ENCODE results near the gene SUCLG2.

GRCh38 chr3:67644827-67645226 is 9.6 kb downstream of the SUCLG2 start:
- TF ChIP-seq SNAI2 (CRISPR knock-in tag; IDR thresholded peaks at IDR 0.05) (no peak), GLIS3 (CRISPR knock-in tag; IDR thresholded peaks at IDR 0.05) (no peak), BACH2 (CRISPR knock-in tag; IDR thresholded peaks at IDR 0.05; ENCODE audit: borderline replicate concordance) (no peak), TOX (CRISPR knock-in tag; IDR thresholded peaks at IDR 0.05; ENCODE audit: borderline replicate concordance) (no peak), ZC3H10 (CRISPR knock-in tag; IDR thresholded peaks at IDR 0.05) (no peak), CSDC2 (CRISPR knock-in tag; IDR thresholded peaks at IDR 0.05) (no peak), OSR1 (CRISPR knock-in tag; IDR thresholded peaks at IDR 0.05) (no peak), CSRNP3 (CRISPR knock-in tag; IDR thresholded peaks at IDR 0.05) (no peak), CREB5 (CRISPR knock-in tag; IDR thresholded peaks at IDR 0.05; ENCODE audit: low read depth) (no peak), RARB (CRISPR knock-in tag; IDR thresholded peaks at IDR 0.05) (no peak), ZFP3 (CRISPR knock-in tag; IDR thresholded peaks at IDR 0.05) (no peak), PATZ1 (CRISPR knock-in tag; IDR thresholded peaks at IDR 0.05; ENCODE audit: borderline replicate concordance) (no peak), ZFP30 (CRISPR knock-in tag; IDR thresholded peaks at IDR 0.05) (no peak)
- TF ChIP-seq, protein P1, sequence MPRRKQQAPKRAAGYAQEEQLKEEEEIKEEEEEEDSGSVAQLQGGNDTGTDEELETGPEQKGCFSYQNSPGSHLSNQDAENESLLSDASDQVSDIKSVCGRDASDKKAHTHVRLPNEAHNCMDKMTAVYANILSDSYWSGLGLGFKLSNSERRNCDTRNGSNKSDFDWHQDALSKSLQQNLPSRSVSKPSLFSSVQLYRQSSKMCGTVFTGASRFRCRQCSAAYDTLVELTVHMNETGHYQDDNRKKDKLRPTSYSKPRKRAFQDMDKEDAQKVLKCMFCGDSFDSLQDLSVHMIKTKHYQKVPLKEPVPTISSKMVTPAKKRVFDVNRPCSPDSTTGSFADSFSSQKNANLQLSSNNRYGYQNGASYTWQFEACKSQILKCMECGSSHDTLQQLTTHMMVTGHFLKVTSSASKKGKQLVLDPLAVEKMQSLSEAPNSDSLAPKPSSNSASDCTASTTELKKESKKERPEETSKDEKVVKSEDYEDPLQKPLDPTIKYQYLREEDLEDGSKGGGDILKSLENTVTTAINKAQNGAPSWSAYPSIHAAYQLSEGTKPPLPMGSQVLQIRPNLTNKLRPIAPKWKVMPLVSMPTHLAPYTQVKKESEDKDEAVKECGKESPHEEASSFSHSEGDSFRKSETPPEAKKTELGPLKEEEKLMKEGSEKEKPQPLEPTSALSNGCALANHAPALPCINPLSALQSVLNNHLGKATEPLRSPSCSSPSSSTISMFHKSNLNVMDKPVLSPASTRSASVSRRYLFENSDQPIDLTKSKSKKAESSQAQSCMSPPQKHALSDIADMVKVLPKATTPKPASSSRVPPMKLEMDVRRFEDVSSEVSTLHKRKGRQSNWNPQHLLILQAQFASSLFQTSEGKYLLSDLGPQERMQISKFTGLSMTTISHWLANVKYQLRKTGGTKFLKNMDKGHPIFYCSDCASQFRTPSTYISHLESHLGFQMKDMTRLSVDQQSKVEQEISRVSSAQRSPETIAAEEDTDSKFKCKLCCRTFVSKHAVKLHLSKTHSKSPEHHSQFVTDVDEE (CRISPR knock-in tag; IDR thresholded peaks at IDR 0.05), result no peak

All from SK-N-SH treated with all-trans-retinoic acid at 6 μM for 48 hours (cell line).